ENCODE results near the gene PPP1R13B. TPM values are rescaled to one million over a fixed set of nuclear protein-coding genes. Genes with fewer than 3 reads are reported as not detected.

PPP1R13B gene
- total RNA-seq (2022) (16.2 and 17.5 TPM in 2 replicates), Bru-seq, nascent RNA (percentile 56 among the genes with signal in this experiment), BruChase-seq, experiment 1, labeled RNA remaining after a 6-hour chase (percentile 50 among the genes with signal in this experiment), BruChase-seq, experiment 2, labeled RNA remaining after a 2-hour chase (percentile 54 among the genes with signal in this experiment)
- long read RNA-seq, partial matches to known transcripts = 3 of 8 reads
- long read RNA-seq, other reads (novel, unspliced or antisense) = 5 of 8 reads

- H3K9me3 Mint-ChIP-seq (ENCODE audit: unreplicated experiment) = no peaks in the 10 kb centered on the region
- H3K4me3 Mint-ChIP-seq (ENCODE audit: unreplicated experiment) = peak within 1 kb of the TSS; percentile 77
- ChIA-PET CTCF (no interaction called here), POLR2A (interaction anchor here (1.1 to 2.8 kb wide), 5 partner anchors 18 to 45 kb away, joined by 3 to 16 read pairs (median 4); no protein-coding TSS in a partner anchor)
- DNase-seq (ENCODE audit: unreplicated experiment) = peak; percentile 90
- TF ChIP-seq CTCF (IDR thresholded peaks at IDR 0.05; ENCODE audit: unreplicated experiment) = no peak
- H3K27me3 Mint-ChIP-seq (ENCODE audit: insufficient read depth, unreplicated experiment) = no peaks in the 10 kb centered on the region
- BruUV-seq (replicated peaks) = no TSS peak
- intact Hi-C loops (cut with micrococcal nuclease) = no loop called here
- H3K36me3 Mint-ChIP-seq (ENCODE audit: insufficient read depth, unreplicated experiment) = peaks cover 6% of the 10 kb centered on the region
- no peak within 1 kb of the TSS for H3K27ac Mint-ChIP-seq (ENCODE audit: low read depth, unreplicated experiment)
- H3K4me1 Mint-ChIP-seq (ENCODE audit: insufficient read depth, unreplicated experiment) = peaks cover 9% of the 10 kb centered on the region
Measured at GRCh38 chr14:103847451-103848174, at the start of gene PPP1R13B. PPP1R13B (minus strand) TSS chr14:103847575; CDS start chr14:103847307, 268 bp downstream.

DNA sequence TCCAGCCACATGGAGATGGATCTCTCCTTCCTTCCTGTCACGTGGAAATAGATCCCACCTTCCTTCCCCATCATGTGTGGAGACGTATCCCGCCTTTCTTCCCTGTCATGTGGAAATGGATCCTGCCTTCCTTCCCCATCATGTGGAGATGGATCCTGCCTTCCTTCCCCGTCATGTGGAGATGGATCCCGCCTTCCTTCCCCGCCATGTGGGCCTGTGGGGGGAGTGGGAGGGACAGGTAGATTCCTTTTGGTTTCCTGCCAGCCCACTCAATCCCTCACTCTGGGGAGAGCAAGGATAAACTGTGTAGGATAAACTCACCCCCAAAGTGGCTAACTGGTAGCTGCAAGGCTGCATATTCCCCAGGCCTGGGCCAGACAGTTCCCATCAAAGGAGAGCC lies 49.2 kb upstream of the PPP1R13B start:
- no TSS peak for BruUV-seq (replicated peaks)
- intact Hi-C loops (cut with micrococcal nuclease) = no loop called here
- Mint-ChIP-seq H3K4me3 (ENCODE audit: unreplicated experiment) (no peak overlapping the region), H3K27ac (ENCODE audit: low read depth, unreplicated experiment) (no peak overlapping the region), H3K27me3 (ENCODE audit: insufficient read depth, unreplicated experiment) (no peaks in the 10 kb centered on the region), H3K4me1 (ENCODE audit: insufficient read depth, unreplicated experiment) (peaks cover 9% of the 10 kb centered on the region), H3K9me3 (ENCODE audit: unreplicated experiment) (peaks cover 8% of the 10 kb centered on the region), H3K36me3 (ENCODE audit: insufficient read depth, unreplicated experiment) (no peaks in the 10 kb centered on the region)
- TF ChIP-seq CTCF (IDR thresholded peaks at IDR 0.05; ENCODE audit: unreplicated experiment) = no peak
- POLR2A ChIA-PET = interaction anchor here (0.5 to 0.6 kb wide), 3 partner anchors 57 to 173 kb away, joined by 3 to 6 read pairs (median 3); no protein-coding TSS in a partner anchor
- CTCF ChIA-PET = interaction anchor here (0.6 to 1.2 kb wide), 2 partner anchors 18 to 88 kb away, joined by 3 to 5 read pairs; no protein-coding TSS in a partner anchor
- no peak for DNase-seq (ENCODE audit: unreplicated experiment)

- ChIA-PET CTCF (no interaction called here), POLR2A (no interaction called here)
- peaks cover 8% of the 10 kb centered on the region for H3K9me3 Mint-ChIP-seq (ENCODE audit: unreplicated experiment)
- H3K27me3 Mint-ChIP-seq (ENCODE audit: insufficient read depth, unreplicated experiment) = no peaks in the 10 kb centered on the region
- H3K4me3 Mint-ChIP-seq (ENCODE audit: unreplicated experiment) = no peak overlapping the region
- no peak overlapping the region for H3K27ac Mint-ChIP-seq (ENCODE audit: low read depth, unreplicated experiment)
- intact Hi-C loops (cut with micrococcal nuclease) = no loop called here
- DNase-seq (ENCODE audit: unreplicated experiment) = no peak
- peaks cover 12% of the 10 kb centered on the region for H3K4me1 Mint-ChIP-seq (ENCODE audit: insufficient read depth, unreplicated experiment)
- BruUV-seq (replicated peaks) = no TSS peak
- H3K36me3 Mint-ChIP-seq (ENCODE audit: insufficient read depth, unreplicated experiment) = no peaks in the 10 kb centered on the region
- no peak for TF ChIP-seq CTCF (IDR thresholded peaks at IDR 0.05; ENCODE audit: unreplicated experiment)
Measured at GRCh38 chr14:103894723-103895059, 47.3 kb upstream of the PPP1R13B start.

DNA sequence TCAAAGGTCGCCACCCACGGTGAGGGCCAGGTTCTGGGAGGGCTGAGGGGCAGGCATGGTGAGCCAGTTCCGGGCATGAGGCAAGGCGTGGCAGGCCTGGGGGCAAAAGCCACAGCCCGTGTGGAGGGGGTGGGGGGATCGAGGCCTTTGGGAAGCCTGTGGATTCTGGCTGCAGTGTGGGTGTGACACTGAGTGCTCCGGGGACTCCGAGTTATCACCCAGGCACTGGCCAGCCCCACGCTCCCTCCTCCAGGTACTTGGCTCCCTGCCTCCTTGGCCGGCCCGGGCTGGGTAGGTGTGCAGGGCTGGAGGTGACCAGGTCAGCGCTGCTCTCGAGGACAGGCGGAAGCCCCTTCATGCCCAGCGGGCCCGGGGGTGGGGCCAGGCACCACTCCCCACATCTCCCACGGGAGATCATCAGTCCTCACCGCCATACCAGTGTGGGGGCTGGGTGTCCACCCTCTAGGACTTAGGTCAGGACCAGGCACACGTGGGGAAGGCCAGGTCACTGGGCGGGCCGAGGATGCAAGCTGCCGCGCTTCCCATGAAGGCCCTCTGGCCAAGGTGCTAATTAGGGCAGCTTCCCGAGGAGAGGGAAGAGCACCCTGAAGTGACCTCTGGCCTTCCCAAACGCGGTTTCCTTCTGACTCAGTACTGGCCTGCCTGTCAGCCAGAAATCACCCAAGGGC lies 46.8 kb upstream of the PPP1R13B start:
- H3K27me3 Mint-ChIP-seq (ENCODE audit: insufficient read depth, unreplicated experiment) = no peaks in the 10 kb centered on the region
- BruUV-seq (replicated peaks) = no TSS peak
- peaks cover 8% of the 10 kb centered on the region for H3K9me3 Mint-ChIP-seq (ENCODE audit: unreplicated experiment)
- no peak for TF ChIP-seq CTCF (IDR thresholded peaks at IDR 0.05; ENCODE audit: unreplicated experiment)
- no peaks in the 10 kb centered on the region for H3K36me3 Mint-ChIP-seq (ENCODE audit: insufficient read depth, unreplicated experiment)
- CTCF ChIA-PET = no interaction called here
- no peak overlapping the region for H3K4me3 Mint-ChIP-seq (ENCODE audit: unreplicated experiment)
- DNase-seq (ENCODE audit: unreplicated experiment) = no peak
- no peak overlapping the region for H3K27ac Mint-ChIP-seq (ENCODE audit: low read depth, unreplicated experiment)
- H3K4me1 Mint-ChIP-seq (ENCODE audit: insufficient read depth, unreplicated experiment) = peaks cover 17% of the 10 kb centered on the region
- POLR2A ChIA-PET = no interaction called here
- intact Hi-C loops (cut with micrococcal nuclease) = no loop called here

Data from MCF 10A (cell line).